HG03064 (cell line): ENCODE measurements around the gene DNAH8.

Experiments used
- ATAC-seq: cut with Tn5 transposase; IDR thresholded peaks from one replicate; pipeline ENCODE4 v1.9.1; 2021; ENCODE audit warnings: low read depth; ENCODE audit not compliant: unreplicated experiment

The DNAH8 gene

DNA sequence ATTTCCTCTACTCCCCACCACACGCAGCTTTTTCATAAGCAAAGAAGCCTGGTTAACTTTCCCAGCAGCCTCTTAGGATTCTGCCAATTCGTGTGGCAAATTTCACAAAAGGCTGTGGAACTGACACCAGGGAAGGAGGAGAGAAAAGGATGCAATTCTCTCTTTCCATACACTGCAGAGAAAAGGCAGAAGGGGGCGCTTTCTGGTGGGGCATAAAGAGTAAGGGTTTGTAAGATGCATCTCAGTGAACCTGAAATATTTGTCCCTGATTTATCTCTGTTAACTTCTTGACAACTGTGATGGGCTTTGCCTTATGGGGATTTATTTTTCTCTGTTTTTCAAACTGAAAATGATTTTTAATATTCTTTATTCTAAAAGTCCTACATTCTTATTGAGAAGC is 288.0 kb downstream of the DNAH8 start:
- ATAC-seq: no peak

DNA sequence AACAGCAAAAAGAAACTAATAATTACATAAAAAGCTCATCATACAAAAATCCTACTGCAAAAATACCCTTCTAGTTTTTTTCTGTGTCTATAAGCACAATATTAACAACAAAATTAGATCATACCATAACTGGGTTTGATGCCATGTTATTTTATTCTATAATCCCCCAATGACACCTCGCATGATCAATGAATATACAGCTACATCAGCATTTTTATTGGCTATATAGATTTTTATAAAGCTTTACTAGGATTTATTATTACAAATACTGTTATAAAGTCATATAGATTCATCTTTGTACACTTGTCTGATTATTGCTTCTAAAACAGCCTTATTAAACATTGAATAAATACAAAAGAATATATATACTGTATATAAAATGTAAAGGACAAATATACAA is 288.4 kb downstream of the DNAH8 start:
- no peak for ATAC-seq

DNA sequence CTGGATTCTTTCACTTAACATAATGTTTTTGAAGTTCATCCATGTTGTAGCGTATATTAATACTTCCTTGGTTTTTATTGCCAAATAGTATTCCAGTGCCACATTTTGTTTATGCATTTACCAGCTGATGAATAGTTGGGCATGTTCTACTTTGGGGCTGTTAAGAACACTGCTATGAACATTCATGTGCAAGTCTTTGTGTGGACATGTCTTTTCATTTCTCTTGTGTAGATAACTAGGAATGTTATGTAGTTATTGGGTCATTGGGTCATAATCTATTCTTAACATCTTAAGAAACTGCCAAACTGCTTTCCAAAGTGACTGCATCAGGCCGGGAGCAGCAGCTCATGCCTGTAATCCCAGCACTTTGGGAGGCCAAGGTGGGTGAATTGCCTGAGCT is 289.7 kb downstream of the DNAH8 start:
- ATAC-seq: no peak

DNA sequence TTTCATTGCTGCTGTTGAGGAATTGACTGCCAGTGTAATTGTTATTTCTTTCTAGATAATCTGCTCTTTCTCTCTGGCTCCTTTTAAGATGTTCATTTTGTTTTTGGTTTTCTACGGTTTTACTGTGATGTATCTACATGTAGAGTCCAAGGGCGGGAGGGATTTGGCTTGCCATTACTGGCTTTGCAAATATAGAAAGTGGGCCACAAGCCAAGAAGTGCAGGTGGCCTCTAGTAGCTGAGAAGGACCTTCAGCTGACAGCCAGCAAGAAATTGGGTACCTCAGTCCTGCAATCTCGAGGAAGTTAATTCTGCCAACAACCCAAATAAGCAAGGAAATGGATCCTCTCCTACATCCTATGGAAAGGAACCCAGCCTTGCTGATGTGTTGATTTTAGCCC is 290.7 kb downstream of the DNAH8 start:
- ATAC-seq: no peak

DNA sequence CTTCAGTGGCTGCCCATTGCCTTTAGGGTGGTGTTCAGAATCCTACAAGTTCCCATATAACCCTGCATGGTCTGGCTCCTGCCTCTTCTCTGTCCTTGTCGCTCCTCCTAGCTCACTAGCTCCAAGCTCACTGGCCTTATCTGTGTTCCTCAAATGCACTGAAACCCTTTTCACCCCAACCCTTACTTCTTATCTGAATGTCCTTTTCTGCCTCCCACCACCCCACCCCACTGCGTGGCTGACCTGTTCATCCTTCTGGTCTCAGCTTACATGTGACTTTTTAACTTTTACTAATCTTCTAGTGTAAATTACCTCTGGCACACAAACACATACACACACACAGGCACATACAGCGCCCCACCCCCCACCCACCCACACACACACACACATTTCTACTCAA is 292.5 kb downstream of the DNAH8 start:
- ATAC-seq: no peak

DNA sequence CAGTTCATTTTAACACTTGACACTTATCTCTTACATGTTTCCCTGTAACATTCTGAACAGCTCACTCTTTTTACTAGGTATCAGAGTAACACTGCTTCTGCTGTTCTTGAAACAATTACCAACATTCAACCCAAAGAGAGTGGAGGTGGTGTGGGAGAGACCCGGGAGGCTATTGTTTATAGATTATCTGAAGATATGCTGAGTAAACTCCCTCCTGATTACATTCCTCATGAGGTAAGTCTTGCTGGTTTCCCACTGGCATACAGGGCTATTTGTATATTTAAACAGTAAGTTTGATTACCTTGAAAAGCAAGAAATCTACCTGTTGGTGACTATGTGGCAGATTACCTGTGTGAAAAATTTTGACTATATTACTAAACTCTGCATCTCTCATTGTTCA is 293.6 kb downstream of the DNAH8 start:
- ATAC-seq: no peak

DNA sequence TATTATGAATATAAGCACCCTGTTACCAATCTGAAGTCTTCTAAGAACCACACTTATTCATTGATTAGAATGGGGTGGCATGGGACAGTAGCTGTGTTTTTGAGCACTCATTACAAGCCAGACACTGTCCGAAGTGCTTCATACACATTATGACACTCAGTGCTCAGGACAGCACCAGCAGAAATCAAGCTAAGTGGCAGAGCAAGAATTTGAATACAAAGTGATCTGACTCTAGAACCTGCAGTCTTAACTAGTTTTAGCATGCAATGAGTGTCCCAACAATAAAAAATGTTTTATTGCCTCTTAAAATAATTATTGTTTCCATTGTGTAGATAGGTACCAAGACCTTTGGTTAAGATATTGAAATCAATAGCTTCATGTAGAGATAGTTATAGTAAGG is 294.4 kb downstream of the DNAH8 start:
- ATAC-seq: no peak

DNA sequence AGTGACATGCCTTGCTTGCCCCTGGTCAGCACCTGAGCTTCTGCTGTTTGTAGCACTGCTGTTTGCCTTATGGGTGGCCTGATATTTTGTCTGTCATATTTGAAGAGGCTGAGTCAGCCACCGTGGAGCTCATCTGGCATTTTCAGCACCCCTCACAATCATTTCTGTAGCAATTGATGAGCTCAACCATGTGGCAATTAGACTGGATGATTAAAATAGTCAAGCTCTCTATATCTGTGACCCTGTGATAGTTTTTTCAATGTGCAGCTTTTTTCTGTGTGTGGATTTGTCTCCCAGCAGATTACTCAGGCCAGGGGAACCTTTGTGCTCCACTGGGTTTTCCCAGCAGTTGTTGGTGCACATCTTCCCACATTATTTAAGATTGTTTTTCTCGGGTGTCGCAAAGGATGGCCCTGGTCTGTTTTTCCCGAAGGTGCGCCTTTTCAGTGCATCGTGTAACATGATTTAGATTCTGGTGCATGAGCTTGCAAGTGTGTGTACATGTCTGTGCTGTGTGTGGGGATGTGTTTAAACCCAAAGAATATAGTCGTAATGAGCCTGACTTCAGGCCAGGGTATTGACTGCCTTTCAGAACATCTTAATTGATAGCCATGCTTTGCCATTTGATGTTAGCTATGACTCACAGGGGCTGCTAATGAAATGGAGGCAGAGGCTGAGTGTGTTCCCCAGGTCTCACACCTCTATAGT is 301.9 kb downstream of the DNAH8 start:
- no peak for ATAC-seq

DNA sequence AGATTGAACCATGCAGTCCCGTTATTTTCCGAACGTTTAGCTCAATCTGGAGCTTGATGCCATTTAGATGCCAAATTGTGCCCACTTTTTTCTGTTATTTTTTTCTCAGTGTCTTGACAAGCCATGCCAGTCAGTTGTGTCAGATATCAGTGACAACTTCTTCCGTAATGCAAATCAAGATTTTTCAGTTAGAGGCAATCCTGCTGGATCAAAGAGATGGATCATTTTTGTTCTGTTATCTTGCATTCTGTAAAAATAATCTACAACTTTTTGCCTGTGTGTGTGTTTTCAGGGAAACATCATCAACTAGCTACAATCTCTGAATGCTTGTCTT is 302.4 kb downstream of the DNAH8 start:
- ATAC-seq: no peak

DNA sequence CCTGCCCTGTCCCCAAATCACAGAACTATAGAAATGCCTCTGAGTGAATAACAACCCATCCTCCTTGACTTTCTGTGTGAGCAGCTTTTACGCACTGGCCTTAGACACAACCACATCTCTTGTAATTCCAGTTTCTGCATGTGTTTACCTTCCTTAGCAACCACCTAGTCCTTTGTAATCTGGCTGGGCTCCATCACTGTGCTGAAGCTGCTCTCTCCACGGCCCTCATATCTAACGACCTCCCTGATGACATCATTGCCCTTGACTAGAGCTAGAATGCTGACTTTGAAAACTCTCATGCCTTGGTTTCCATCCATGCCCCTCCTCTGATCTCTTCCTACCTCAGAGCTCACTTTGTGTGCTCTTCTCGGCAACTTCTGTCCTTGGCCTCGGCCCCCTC is 303.0 kb downstream of the DNAH8 start:
- no peak for ATAC-seq

DNA sequence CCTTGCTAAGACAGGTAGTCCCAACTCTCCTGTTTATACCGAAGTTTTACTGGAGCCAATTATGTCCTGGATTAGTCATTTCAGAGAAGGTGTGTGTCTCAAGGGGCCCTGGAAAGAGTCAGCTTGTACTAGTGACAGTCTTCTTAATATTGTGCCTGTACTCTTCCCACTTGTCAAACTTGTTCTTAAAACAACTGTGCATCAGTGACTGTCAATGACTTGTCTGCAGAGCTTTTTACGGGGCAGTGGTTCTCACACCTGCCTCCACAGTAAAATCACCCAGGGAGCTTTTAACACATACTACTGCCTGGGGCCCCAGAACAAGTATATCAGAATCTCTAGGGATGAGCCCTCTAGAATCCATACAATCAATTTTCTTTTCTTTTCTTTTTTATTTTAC is 305.0 kb downstream of the DNAH8 start:
- no peak for ATAC-seq

DNA sequence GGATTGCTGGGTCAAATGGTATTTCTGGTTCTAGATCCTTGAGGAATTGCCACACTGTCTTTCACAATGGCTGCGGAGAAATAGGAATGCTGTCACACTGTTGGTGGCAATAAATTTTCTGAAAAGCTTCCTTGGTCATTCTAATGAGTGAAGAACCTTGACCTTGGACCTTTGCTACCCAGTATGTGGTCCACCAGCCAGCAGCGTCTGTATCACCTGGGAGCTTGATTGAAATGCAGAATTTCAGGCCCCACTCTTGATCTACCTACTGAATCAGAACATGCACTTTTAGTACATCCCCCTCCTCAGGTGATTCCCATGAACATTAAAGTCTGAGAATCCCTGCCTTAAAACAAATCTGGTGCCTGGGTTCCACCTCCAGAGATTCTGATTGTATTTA is 305.9 kb downstream of the DNAH8 start:
- ATAC-seq: no peak

DNA sequence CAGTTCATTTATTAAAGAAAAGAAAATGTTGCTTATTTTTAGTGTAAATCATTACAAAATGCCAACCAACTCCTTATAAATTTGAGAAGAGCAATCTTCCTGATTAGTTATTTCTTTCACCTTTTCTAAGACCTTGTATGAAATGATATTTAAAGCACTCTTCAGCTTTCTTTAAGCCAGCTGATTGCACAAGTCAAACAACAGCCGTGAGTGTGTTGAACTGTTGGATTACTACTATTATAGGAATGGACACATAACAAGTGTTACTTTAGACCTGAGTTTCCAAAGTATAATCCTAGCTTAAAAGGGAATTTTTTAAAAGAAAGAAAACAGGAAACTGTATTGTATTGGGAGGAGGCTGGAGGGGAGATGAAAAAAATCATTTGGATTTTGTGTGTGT is 306.7 kb downstream of the DNAH8 start:
- ATAC-seq: no peak

DNA sequence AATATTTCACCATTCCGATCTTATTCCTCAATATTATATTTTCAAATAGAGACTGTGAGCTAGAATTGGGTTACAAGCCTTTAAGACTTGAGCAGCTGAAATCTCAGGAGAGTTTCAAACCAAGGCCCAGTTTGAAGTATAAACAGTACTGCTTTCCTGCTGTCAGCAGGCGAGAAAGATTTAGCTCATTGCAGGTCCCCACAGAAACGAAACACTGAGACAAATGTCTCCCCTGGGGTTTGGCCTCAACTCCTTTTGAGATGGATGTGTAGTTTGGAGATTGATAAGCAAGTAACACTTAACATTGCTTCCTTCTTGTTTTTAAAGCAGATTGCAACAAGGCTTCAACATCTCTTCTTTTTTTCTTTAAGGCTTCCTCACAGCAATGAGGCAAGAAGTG is 311.1 kb downstream of the DNAH8 start:
- ATAC-seq: no peak

DNA sequence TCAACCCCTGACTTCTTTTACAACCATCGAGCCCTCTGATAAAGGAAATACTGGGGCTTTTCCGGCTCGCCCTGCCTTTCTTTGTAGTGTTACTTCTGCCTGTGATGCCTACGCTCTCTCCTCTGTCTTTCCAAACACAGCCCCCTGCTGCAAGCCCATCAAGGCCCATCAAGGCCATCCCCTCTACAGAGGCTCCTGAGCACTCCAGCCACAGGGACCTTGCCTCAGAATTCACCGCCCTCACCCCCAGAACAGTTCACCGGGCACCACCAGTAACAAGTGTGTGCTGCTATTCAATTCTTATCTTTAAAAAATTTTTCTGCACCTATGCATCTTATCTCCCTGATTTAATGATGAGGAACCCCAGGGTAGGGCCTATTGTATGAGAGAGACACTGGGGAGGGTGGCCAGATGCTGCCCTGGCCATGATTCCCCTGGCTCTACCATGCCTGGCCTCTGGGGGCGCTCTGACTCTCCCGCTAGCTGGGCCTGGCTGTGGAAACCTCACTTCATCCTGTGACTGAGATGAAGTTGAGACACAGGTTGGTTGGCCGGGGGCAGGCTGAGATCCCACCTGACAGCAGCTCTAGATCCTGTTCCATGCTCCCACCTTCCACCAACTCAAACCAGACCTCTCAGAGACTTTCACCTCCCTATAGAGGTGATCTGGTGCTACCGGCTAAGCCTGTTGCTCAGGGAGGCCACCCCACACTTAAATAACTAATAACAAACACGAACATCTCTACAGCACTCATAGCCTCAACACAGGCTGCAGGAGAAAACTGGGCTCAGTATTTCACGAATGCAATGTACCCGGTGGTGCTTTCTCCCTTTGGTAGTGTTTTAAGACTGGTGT is 314.3 kb downstream of the DNAH8 start:
- ATAC-seq: no peak

DNA sequence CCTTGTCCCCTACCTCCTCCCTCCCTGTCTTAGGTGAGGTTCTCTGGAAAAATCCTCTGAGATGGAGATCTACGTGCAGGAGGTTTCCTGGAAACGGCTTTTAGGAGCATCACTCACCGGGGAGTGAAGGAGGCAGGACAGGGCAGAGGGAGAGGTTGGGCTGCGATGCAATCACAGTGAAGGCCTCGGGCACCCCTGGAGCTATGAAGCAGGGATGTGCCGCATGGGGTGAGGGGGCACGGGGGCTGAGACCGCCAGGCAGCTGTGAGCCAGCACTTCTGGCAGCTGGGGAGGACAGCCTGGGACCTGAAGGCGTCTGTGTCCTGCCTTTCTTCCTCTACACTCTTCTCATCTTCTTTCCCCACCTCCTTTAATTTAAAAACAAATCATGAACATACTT is 320.6 kb downstream of the DNAH8 start:
- ATAC-seq: no peak

DNA sequence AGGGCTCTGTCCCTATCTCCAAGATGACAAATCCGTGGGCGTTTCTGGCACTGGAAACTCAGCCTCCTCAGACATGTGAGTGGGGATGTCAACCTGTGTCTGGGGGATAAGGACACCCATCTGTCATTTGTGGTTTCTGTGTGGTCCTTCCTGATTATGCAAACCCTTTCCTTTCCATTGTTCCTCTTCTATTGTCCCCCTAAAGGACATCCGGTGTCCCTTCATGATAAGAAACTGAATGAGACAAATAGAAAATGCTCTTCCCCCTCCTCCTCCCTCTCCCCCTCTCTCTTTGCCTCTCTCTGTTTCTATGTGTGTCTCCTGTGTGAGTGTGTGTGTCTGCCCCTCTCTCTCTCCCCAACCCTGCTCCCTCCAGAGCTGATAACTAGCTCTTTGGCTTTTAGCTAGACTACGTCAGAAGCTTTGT is 322.0 kb downstream of the DNAH8 start:
- ATAC-seq: no peak

DNA sequence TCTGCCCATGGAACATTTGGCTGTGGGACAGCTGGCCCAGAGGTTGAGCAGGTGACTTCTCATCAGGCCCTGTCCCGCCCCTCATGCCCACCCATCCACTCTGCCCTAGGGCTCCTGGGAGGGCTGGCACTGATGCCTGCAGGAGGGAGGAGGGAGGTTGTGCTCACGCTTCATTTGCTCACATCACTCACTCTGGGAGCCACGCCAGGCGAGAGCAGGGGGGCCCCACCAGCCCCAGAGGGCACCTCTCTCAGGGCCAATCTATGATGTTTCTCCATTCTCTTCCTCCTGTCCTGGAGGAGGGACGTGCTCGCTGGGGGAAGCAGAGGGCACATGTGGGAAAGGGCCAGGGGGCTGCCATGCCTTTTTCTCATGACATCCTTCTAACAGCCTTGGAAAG is 322.6 kb downstream of the DNAH8 start:
- no peak for ATAC-seq

DNA sequence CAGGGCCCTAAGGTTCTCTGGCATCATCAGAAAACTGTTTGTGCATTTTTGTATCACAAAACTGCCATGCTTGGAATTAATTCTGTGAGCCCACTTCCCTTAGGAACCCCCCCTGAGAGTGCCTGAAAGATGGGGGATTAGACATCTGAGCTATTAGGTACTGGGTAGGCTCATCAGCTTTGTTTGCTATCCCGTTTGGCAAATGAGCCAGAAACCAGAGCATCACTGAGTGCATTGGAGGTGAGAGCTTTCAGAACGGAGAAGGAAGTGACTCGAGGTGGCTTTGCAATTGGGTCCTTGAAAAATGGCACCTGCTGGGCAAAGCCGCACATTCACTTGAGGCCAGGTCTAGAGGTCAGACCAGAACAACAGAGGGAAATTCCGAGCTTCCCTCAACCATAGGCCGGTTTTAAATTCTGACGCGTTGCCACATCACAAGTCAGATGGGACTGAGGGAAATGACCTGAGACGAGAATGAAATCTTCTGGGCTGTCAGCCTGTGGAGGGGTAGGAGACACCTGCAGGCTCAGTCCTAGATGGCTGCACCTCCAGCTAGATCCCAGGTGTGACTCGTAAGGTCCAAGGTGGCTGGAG is 325.1 kb downstream of the DNAH8 start:
- no peak for ATAC-seq

DNA sequence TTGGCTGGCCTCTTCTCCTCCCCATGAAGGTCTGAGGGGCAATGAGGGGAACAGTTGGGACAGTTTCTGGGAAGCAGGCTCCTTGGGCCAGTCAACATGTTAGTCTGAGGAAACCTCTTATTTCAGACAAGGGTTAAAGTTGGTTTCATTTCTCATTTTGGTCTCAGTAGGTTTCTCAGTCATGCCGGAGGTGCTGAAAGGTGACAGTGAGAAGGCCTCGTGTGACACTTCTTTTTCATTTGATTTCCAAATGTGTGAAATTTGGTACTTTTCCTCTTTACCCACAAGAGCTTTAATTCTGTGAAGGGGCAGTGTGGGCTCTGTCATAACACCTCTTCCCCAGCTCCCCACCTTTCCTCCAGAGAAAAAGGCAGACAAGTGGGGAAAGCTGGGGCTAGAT is 326.0 kb downstream of the DNAH8 start:
- ATAC-seq: no peak

DNA sequence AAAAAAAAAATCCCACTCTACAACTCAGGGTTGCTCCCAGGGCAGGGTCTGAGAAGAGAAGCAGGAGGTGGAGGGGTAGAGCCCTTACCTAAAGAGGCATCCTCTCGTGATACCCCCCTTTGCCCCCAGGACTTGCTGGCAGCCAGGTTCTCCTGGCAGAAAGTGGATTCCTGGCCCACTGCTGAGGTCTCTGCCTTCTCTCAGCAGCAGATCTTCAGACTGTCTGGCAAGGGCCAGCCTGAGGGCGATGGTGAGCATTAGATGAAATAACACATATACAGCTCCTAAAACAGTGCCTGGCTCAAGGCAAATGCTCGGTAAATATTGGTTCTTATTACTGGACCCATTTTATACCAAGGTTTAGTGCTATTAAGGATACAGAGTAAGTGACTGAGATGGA is 328.7 kb downstream of the DNAH8 start:
- ATAC-seq: no peak

DNA sequence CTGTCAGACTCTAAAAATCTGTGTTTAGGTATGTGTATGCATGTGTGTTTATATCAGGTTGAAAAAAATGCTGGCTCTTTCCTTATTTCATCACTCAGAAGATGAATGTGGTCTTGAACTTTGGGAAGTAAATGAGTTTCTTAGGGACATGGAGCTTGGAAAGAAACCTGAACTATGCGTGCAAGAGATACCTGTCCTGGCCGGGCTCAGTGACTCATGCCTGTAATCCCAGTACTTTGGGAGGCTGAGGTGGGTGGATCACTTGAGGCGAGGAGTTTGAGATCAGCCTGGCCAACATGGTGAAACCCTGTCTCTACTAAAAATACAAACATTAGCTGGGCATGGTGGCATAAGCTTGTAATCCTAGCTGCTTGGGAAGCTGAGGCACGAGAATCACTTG is 329.1 kb downstream of the DNAH8 start:
- no peak for ATAC-seq
